NCI-H187 (cell line): ENCODE data around the gene SRBD1.

Source experiments
- DNase-seq, 2 experiments: peaks; one replicate each; lab custom pipeline; 2025; lab: John Stamatoyannopoulos, UW

The SRBD1 gene, protein sequence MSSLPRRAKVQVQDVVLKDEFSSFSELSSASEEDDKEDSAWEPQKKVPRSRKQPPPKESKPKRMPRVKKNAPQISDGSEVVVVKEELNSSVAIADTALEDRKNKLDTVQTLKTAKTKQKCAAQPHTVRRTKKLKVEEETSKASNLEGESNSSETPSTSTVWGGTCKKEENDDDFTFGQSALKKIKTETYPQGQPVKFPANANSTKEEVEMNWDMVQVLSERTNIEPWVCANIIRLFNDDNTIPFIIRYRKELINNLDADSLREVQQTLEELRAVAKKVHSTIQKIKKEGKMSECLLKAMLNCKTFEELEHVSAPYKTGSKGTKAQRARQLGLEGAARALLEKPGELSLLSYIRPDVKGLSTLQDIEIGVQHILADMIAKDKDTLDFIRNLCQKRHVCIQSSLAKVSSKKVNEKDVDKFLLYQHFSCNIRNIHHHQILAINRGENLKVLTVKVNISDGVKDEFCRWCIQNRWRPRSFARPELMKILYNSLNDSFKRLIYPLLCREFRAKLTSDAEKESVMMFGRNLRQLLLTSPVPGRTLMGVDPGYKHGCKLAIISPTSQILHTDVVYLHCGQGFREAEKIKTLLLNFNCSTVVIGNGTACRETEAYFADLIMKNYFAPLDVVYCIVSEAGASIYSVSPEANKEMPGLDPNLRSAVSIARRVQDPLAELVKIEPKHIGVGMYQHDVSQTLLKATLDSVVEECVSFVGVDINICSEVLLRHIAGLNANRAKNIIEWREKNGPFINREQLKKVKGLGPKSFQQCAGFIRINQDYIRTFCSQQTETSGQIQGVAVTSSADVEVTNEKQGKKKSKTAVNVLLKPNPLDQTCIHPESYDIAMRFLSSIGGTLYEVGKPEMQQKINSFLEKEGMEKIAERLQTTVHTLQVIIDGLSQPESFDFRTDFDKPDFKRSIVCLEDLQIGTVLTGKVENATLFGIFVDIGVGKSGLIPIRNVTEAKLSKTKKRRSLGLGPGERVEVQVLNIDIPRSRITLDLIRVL

DNA sequence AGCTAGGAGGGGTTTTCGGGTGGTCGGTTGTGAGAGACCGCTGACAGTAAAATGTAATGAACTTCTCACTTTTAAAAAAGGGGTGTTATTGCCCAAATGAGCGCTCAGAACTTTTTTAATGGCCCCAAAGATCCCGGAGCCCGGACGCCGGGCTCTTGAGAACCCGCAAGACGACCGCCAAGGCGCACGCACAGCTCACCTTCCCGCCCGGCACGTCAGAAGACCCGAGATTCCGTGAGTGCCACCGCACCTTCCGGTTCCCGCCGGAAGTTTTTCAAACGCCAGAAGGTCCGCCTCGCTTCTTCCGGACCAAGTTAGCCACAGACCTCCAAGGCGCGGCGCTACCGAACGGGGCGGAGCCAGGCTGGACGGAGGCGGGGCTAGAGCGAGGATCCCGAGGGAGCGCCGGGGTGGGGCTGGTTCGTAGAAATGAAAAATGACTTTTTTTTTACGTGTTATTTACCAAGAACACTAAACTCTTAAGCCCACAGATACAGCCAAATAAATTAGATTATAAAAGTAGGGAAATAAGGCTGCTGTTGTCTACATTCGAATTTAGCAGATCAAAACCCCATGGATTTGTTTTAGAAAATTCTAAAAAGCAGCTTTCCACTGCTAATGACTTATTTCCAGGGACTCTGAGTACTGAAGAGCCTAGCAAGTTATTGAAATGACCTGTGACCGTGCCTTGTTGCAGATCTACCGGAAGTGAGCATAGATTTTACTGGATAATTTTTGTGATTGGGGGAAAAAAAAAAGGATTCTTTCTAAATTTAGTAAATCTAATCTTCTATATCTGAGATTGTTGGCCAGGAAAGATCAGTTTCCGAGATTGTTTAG lies at the start of gene SRBD1:
Gene SRBD1, minus strand, starts transcription at position 248 of the 840 bp plus-strand sequence. CDS start 5,826 bp downstream, outside the sequence.
- peak; percentile 93 to 96 for DNase-seq

DNA sequence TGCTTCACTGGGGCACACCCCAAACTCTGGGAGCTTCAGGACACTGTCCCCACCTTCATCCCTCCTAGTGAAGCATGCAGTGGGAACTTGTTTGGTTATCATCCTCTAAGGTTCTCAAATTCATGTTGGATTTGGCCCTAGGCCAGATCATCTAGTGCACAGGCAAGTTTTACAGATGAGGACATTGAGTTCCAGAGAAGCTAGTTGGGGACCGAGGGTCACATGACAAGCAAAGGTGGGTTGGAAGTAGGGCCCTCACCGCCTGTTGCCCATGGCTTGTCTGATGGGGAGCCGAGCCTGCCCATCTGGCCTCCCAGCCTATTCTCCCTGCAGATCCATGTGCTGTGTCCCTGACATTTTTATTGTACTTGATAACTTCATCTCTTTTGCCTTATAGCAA lies 43.2 kb upstream of the SRBD1 start:
- no peak for DNase-seq

DNA sequence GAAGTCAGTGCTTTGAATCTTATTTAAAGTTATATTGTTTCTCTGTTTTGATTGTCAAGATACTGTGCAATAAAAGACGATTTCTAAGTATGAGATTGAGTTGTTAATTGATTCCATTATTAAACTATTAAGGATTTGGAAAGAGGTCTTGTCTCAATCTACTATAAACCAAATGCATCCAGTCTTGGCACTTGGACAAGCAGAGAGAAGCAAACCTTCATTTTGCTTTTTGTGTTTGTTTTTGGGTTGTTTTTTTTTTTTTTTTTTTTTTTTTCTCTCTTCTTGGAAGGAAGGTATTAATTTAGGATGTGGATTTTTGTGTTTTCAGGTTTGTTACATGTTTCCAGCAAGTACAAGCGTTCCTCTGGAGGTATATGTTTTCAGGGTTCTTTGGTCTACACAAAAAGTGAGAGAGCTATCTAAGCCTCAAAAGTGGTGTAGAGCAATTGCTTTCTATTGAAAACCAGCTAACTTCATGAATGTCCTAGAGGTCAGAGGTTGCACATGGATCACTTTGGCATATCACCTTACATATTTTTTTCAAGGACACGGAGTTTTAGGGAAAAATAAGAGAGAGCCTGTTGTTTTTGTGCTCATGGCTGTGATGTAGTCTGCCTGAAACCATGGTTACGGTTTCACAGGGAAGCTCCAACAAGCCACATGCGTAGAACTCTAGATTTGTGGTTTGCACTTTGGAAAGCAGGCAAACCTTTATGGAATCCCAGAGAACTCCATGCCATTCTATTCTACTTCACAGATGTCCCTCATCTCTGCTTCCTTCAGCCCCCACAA lies 42.3 kb upstream of the SRBD1 start:
- DNase-seq, result no peak

DNA sequence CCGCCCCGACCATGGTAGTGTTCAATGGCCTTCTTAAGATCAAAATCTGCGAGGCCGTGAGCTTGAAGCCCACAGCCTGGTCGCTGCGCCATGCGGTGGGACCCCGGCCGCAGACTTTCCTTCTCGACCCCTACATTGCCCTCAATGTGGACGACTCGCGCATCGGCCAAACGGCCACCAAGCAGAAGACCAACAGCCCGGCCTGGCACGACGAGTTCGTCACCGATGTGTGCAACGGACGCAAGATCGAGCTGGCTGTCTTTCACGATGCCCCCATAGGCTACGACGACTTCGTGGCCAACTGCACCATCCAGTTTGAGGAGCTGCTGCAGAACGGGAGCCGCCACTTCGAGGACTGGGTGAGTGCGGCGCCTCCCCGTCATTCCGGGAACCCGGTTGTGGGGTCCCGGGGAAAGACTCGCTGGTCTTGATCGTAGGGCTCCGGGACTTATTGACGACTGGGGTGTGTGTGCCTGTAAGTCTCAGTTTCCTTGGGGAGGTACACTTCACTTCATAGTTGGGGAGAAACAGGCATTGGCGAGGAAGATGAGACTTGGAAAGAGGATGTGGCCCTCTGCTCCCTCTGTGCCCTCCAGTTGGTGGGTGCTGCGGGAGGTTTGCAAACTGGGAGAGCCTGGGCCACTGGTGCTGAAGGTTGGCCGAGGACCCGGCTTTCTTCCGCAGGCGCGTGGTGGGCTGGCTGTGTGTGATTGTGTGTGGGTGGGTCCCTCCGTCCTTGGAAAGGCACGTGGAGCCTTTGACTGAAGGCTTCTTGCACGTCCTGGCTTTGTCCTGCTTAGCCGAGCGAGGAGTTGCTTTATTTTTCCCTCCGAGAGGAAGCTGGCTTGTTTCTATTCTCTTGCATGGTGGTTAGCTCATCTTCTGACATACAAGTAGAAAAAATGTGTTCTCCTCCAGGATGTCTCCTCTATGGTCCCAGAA lies 41.3 kb upstream of the SRBD1 start:
- DNase-seq, result no peak

DNA sequence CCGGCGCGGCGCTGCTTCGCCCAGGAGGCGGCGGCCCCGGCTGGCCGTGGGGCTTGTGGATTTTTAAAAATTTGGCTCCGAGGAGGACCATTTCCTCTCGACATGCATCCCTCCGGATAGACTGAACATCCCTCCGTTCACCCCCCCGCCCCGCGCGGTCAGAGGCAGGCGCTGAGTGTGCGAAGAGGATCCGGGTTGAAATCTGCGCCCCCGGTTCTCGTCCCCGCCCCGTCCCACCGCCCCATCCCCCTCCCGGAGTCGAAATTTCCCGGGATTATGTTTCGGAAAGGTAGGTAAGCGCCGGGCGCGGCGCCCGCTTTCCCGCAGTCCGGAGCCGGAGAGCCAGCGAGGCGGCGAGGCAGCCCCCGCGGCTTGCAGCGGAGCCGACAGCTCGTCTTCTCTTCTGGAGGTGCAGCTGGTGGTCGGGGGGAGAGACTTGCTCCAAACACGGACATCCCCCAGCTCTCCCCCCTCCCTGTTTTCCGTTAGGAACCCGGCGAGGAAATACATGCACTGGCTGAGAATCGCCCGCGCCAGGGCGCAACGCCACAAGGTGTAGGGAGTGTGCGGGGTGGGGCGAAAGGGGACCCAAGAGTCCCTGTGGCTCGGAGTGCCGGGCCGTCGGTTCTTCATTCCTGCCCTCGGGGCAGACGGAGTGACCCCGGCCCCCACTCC lies 40.5 kb upstream of the SRBD1 start, which contains the start of gene PRKCE:
Gene PRKCE, plus strand, starts transcription at position 261 of the 675 bp plus-strand sequence.
- peak; percentile 33 to 52 for DNase-seq

DNA sequence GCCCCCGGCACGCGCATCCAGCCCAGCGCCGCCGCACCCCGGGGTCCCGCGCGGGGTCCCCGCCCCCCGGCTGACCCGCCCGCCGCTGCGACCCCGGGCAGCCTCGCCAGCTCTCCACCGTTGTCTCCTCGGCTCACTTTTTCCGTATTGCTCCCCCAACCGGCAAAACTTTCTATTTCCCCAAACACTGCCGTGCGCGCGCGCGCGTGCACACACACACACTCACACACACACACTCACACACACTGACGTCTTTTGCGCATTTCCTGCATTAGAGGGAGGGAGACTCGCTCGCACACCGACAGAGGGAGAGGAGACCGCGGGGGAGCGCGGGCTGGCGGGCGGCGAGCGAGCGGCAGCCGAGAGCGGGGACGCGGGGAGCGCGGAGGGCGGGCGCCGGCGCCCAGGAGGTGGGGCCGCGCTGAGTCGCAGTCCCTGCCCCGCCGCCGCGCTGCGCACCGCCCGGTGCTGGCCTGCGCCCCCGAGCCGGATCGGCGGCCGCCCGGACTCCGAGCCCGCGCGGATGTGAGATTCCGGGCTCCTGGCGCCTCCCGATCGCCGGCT lies 39.9 kb upstream of the SRBD1 start:
- DNase-seq, result peak; percentile 48 to 63

DNA sequence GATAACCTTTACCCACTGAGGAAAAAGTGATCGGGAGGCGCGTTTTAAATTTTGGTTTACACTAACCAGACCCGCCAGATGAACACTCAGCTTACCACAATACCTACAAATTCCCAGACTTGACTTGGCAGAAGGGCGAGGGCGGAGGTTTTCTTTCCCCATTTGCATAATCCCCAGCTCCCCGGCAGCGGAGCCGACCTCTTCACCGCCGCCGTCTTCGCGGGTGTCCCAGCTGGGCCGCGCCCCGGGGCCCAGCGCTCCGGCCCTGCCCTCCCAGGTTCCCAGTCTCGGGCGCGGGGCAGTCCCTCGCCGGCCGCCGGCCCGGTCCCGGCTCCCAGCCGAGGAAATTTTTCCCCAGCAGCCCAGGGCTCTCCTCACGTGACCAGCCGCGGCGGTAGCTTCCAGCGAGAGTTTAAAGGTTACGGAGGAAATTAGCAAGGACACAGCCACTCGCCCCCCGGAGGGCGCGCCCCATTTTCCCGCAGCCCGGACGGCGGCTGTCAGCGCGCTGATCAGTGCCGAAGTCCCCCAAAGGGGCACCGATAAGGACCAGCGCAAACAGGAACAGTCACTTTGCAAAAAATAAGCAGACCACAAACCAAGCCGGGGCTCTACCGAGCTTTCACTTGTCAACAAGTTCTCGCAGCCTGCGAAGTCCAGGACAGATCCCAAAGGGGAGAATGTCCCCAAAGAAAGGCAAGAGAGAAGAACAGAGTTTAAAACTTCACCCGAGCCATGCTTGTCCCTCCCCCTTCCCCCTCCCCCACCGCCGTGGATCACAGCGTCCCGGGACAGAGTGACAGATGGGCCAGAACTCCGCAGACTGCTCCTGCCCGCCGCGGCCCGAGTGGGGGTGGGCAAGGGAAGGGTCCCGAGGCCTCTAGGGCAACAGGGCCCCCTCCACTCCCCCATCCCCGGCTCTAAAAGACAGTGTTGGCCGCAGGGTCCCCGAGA lies 39.1 kb upstream of the SRBD1 start:
- DNase-seq, result no peak

DNA sequence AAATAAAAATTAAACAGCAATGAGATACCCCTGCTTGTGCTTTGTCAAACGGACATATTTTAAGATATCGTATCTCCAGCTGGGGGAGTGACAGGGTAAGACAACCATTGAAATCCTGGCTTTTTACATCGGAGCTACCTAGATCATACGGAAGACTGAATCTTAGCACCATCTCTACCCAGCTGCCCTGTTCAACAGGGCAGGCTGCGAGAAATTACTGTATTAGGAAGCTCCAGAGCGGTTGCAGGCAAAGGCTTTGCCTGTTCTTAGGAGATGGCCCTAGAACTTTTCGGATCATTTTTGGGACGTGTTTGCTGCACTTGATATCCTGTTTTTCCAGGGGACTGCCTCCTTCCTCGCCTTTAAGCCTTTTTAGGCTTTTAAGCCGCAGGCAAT lies 38.4 kb upstream of the SRBD1 start:
- DNase-seq, result no peak

DNA sequence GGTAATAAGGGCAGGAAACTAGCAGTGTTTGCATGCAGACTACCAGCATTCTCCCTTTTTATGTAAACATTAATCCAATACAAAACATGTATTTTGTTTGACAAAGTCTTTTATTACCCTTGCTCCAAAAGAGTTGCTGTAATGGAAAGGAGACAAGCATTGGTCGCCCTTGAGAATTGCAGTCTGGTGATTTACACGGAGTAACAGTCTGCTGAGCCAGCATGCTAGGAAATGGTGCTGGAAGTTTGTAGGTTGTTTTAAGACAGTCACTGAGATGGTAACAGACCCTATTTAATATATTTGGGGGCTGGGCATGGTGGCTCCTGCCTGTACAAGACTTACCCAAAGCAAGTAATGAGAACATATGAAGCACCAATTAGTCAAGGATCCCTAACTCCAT lies 37.6 kb upstream of the SRBD1 start:
- no peak for DNase-seq

DNA sequence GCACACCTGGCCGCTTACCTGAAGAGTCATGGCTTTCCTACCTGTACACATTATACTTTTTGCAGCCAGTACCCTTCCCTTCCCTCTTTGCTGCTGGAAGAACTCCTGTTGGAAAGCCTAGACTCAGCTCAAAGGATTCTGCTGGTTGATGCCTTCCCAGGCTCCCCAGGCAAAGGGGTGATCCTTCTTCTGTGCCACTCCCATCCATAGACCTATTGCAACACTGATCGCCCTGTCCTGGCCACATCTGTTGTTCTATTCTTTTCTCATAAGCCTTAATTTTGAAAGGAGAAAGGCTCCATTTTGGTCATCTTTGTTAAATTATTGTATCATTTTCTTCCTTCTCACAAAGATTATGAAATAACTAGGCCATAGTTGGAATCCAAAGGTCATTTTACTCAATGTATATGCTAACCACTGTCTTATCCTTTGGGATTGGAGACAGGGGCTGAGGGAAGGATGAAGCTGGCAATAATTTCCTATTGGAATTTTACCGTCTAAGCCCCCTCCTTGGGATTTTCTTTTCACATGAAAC lies 37.0 kb upstream of the SRBD1 start:
- no peak for DNase-seq

DNA sequence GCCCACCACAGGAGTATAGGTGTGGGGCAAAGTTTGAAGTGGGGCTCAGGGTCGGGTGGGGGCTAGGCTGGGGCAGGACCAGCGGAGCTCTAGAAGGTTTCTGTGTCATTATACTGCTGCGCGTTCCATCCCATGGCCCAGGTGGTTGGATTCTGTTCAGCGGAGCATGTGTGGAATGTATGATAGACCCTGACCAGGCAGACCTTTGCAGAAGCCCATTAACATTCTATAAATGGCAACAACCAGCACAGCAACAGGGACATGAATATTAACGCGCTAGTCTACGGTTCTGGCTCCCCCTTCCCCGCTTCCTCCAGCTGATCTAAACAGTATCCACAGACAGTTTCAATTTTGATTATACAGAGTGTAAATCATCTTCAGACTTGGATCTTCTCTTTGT lies 36.3 kb upstream of the SRBD1 start:
- no peak for DNase-seq

DNA sequence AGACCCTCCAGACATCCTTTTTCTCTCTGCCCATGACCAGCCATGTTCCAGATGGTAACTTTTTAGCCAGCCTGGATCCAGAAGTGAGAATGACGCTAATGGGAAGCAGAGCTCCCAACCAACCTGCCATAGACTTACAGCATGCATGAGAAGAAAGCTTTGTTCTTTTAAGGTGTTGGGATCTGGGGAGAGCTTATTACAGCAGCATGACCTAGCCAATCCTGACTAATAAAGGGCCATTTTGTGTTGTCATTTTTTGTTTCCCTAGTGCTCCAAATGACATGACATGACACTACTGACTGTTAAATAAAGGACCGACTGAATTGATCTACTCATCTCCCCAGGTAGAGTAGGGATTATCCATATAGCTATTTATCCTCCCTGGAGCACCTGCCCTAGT lies 35.2 kb upstream of the SRBD1 start:
- no peak for DNase-seq

DNA sequence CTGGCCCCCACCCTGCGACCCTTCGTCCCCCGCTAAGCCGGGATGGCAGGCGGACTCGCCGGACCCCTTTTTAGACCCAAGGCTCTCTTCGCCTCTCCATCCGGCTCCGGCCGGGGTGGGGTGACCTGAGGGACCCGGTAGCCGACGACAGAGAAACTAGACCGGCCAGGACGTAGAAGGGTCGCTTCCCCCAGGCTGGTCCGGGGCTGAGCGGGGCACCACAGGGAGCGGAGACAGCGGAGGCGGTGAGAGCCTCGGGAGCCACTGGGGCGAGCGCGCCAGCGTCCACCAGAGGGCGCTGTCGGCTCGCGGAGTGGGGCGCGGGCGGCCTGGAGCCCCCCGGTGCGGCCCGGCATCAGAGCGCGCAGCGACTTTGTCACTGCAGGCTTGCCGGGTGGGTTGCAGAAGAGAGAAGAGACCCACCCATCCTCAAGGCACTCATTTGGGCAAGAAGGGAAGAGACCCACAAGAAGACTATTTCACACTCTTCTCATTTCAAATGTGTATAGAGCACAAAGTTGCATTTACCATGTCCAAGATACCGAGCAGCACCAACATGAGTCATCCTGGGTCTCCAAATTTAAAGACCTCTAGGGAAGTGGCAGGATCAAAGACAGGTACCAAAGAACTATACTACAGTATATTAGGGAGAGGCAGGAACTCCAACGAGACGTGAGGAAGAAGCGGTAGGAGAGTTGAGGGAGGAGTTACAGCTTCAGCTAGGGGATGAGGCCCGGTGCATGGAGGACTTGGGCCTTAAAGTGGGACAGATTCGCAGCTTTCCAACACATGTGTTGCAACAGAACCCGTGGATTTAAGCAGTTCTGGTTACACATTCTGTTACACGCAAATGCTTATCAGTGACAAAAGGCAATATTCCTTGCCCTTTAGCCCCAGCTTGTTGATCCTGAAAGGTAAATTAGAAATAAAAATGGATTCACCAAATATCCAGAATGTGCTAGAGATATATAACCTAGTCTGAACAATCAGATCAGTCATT lies 32.8 kb upstream of the SRBD1 start:
- DNase-seq, result peak; percentile 39 to 65

DNA sequence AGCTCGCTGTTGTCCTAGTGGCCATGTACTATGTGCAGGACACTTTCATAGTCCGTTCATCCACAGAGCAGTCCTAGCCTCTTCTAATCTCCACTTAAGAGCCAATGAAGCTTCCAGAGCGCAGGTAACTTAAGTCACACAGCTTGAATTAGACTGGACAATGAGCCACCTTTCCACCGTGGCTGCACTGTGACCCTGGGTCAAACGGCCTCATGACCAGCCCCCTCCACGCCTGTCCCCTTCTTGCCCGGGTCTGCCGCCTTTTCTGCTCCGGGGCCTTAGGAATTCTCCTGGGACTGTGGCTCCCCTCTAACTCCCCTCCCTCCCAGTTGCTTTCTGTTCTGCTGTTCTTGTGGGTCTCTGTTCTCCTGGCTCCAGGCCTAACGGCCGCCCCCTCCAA lies 32.0 kb upstream of the SRBD1 start:
- no peak for DNase-seq

DNA sequence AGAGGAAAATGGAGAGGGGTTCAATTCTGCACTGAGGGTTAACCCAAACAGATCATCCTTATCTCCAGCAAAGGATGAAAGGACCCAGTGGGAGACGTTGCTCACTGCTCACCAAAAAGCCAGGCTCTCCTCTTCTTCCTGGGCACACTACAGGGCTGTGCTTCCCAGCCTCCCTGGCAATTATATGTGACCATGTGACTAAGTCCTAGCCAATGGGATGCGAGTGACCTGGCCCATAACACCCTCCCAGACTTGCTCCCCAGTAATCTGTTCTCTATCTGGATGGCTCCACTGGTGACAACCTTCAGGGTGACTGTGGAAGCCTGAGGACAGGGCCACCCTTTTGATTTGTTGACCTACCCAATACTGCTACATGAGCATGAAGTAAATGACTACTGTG lies 29.5 kb upstream of the SRBD1 start:
- DNase-seq, result no peak

DNA sequence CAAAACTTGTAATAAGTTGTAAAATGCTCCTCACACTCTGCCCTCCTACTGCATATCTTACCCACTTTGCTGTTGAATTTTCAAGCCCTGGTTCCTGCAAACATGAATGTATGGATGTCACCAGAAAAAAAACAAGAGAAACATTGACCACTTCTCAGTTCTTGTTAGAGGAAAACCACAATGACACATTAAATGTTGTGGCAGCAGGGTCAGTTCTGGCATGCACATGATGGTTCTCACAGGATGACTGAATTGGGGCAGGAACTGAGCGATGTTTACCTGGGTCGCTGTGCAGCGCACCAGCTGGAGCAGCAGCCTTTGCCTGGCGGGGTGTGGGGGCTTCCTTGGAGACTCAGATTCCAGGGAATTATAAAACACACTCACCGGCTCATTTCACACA lies 26.4 kb upstream of the SRBD1 start:
- no peak for DNase-seq
